Measurements from ENCODE around the gene TNFSF13B.
"Not testable (repeated sequence)": the region's sequence is repeated elsewhere in the genome, so short reads cannot be mapped to it uniquely, and the experiment has no call there.

The TNFSF13B gene, protein sequence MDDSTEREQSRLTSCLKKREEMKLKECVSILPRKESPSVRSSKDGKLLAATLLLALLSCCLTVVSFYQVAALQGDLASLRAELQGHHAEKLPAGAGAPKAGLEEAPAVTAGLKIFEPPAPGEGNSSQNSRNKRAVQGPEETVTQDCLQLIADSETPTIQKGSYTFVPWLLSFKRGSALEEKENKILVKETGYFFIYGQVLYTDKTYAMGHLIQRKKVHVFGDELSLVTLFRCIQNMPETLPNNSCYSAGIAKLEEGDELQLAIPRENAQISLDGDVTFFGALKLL

GRCh38 chr13:108269601-108270328, at the start of gene TNFSF13B:
TNFSF13B (plus strand) TSS chr13:108269718; CDS start chr13:108269896, 178 bp downstream.
- peak; percentile 36 for DNase-seq

DNA sequence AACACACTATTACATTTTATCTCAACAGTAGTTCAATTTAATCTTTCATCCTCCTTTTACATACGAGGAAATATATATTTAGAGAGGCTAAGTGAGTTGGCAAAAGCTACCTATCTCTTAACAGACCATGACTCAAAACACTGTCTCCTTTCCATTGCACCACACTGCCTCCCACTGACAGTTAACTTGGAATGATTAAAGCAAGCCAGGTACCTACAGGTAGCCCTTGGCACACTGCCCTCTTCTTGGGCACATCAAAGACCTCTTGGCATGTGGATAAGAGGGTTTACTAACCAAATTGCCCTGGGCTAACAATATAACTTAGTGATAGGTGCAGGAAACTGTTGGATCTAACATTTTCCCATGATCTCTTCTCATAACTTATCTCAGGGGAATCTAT, 49.5 kb upstream of the TNFSF13B start:
- DNase-seq = no peak

DNA sequence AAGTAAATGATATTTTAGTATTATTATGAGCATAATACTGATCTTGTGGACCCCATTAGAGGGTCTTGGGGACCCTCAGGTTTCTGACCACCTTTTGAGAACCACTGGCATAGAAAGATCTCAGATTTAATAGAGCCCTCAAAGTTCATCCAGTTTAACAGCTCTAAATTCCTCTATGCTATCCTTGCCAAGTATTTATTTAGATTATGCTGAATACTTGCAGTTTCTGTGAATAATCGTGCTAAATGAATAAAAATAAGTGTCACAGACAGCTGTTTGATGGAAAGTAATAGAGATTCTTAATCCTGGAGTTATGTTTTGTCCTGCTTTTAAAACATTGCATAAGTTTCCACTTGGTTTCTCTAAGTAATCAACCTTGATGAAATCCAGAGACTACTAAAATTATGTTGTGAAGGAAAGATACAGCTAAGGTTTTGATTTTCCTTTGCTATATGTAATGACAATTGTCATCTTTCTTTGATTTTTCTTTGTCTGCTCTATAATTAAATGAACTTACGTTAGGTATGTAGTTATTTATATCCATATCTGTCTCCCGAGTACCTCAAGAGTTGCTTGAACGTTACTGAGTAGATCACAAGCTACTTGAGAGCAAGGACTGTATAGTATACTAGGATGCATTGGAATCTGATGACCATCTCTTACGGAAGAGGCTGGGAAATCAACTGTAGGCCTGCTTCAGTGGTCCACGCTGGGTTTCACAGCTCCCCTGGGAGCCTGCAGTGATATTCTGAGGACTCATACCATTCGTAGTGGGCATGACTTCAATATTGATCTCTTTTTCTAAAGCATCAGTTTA, 45.6 kb upstream of the TNFSF13B start:
- no peak for DNase-seq

DNA sequence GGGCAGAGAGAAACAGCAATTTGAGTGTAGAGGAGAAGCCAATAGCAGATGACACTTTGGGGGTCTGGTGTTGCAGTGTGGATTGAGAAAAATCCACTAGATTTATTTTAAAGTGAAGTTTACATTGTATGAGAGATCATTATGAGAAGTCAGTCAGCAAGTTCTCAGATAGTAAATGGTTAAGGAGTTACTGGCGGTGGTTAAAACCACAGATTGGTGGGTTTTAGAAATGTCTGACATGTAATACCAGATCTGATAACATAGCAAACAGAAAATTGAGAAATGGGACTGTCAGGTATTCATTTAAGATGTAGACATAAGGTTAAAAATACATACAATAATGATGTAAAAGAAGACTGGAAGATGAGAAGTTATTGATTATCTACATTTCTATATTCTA, 44.1 kb upstream of the TNFSF13B start:
- DNase-seq = no peak

DNA sequence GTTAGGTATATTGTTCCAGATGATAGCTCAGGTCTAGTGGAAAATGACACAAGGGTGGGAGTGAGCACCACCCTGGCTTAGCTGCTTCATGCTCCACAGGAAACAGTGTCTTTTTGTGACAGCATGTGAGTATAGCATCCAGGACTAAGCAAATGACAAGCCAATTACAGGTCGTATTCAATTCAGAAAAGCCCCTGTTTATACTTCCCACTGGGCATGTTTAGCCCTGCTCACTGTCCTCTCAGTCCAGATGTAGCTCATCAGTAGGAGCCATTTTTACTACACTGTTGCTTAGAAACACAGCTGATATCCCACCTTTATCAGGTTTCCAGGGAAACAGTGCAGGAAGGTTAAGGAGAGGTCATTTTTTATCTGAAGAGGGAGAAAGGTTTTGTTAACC, 43.3 kb upstream of the TNFSF13B start:
- peak; percentile 13 for DNase-seq

GRCh38 chr13:108227651-108228272, 41.8 kb upstream of the TNFSF13B start:
- DNase-seq = no peak

DNA sequence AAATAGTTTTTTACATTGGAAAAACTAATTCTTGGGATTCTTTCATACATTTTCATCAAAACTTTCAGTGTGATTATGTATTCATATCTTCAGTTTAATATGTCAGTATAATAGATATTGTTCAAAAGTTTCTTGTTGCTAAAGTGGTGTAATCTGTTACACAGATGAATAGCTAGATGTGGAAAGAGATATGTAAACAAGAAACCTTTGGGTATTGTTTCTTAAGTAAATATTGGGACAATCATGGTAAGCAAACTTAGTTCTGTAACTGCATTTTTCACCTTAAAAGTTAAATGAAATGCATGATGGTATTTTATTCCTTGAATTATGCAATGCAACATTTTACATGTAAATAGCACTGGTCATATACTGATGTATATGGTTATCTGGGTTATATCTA, 39.1 kb upstream of the TNFSF13B start:
- DNase-seq = no peak

- DNase-seq = no peak
These were observed 20.4 kb upstream of the TNFSF13B start for GRCh38 chr13:108249150-108249549.

DNA sequence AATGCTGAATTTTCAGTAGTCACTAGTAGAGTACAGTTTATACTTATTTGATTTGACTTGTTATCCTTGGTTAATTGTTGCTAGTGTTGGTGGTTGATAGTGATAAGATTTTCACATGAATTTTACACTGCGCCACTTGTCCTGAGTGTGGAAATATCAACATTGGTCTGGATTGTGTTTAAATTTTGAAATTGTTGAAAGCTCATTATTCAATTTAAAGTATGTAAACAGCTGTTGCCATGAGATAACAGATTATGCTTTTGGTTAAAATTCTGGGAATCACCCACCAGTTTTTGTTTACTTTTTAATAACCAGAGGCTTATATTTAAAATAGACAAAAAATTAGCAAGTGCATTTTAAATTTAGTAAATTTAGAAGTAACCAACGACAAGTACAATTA, 12.3 kb upstream of the TNFSF13B start:
- DNase-seq = no peak

GRCh38 chr13:108263621-108264355, 5.7 kb upstream of the TNFSF13B start:
- DNase-seq = no peak

GRCh38 chr13:108266321-108266990, 3.1 kb upstream of the TNFSF13B start:
- no peak for DNase-seq

DNA sequence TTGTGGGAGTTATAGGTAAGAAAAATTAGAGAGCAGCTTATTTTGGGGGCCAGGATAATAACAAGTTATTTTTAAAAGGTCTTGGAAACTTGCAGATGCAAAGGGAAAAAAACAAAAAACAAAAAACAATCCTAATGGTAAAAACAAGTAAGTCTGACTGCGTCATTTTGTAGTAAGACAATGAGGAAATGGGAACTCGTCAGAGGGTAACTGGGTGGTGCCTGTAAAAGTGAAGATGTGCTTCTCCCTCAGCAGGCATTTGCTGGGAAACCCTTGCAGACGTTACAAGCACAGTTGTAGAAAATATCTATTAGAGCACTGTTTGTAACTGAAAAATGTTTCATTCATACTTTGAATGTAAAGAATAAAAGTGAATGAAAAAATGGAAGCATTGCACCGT, 2.2 kb upstream of the TNFSF13B start:
- DNase-seq = no peak

- DNase-seq = not testable (repeated sequence)
These were observed 1.7 kb upstream of the TNFSF13B start for GRCh38 chr13:108267855-108268254.

DNA sequence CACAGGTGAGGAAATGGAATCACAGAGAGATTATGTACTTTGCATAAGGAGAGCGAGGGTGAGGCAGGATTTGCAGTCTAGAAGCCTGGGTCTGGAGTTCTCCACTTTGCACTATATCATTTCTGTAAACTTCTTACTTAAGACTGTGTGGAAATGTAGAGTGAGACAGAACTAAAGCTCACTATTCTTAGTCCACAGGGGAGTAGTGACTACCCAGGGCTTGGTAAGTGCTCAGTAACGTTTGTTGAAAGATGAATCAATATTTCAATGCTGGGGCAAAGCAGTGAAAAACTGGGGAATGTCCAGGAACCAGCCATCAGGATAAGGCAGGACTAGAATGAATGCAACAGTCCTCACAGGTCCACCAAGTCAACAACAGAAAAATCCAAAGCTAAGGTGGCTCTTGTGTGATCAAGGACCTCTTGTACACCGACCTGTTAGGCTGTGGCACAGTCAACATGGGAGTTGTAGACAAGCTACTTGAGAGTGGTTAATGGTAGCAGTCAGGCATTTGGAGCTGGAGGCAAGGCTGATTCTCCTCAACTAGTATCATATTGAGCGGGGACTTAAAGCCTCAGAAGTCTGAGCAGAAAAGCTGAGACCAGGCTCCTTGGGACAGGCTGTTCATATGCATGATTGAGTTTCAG, 929 bp upstream of the TNFSF13B start:
- DNase-seq = no peak

GRCh38 chr13:108270442-108270841, 924 bp downstream of the TNFSF13B start:
- no peak for DNase-seq

- no peak for DNase-seq
These were observed 2.8 kb downstream of the TNFSF13B start for GRCh38 chr13:108272333-108272732.

GRCh38 chr13:108273429-108274118, 4.1 kb downstream of the TNFSF13B start:
- DNase-seq = no peak

- DNase-seq = no peak
These were observed 5.2 kb downstream of the TNFSF13B start for GRCh38 chr13:108274718-108275117.

GRCh38 chr13:108276060-108276459, 6.5 kb downstream of the TNFSF13B start:
- no peak for DNase-seq

- DNase-seq = no peak
These were observed 8.9 kb downstream of the TNFSF13B start for GRCh38 chr13:108278466-108278865.

DNA sequence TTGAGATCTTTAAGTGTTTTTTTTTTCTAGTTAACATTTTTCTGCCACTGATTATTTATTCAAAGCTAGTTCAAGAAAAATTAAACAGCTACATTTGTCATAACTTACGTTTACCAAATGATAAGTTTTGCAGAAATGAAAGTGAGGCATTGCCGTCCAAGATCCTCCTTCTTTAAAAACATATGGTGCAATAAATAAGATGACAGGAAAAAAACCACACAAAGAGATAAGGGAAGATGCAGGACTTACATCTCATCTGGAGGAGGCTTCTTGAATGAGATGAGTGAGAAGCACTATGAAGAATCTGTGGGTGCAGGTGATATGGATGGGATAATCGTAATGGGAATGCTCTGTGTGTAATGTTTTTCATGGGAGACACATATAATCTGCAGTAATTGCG, 12.4 kb downstream of the TNFSF13B start:
- no peak for DNase-seq

Measured in retina (tissue), 1 donor.